Stimulated activated CD8-positive, alpha-beta memory T cell treated with anti-CD3 and anti-CD28 coated beads, Interleukin-4, amount 100 ng/mL, for 24 hours (primary cell): Measurements from ENCODE around the gene UBA1.

Experiments used
- DNase-seq: peaks from one replicate; pipeline ENCODE4 v3.0.0-alpha.2; 2020; ENCODE audit warnings: low read depth

Gene UBA1

GRCh38 chrX:47169726-47170515 is 23.7 kb upstream of the UBA1 start:
- DNase-seq, result no peak

DNA sequence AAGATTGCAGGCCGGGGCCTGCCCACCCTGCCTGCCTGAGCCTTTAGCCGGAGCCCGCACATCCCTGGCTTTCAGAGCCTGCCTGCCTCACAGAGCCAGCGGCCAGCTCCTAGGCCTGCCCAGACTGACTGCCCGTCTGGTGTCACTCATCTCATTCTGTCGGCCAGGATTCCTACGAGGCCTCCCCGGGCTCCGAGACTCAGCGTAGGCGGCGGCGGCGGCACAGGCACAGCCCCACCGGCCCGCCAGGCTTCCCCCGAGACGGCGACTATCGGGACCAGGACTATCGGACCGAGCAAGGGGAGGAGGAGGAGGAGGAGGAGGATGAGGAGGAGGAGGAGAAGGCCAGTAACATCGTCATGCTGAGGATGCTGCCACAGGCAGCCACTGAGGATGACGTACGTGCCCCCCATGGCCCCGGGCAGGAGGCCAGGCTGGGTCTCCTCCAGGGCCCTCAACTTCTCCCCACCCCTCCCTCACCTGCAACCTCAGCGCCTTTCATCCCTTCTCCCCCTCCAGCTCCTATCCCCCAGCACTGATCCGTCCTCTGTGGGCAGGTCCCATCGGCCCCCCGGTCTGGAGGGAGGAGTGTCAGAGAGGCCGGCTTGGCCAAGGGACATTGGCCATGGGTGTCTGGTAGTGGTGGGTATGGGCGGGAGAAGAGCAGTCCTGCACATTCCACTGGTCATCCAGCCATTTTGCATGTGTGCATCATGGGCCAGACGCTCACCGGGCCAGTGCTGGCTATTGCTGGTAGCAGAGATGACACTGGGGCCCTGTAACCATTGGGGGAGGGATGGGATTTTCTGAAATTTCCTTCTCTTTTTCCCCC is 22.6 kb upstream of the UBA1 start:
- no peak for DNase-seq

GRCh38 chrX:47171996-47172395 is 21.6 kb upstream of the UBA1 start:
- DNase-seq, result no peak

DNA sequence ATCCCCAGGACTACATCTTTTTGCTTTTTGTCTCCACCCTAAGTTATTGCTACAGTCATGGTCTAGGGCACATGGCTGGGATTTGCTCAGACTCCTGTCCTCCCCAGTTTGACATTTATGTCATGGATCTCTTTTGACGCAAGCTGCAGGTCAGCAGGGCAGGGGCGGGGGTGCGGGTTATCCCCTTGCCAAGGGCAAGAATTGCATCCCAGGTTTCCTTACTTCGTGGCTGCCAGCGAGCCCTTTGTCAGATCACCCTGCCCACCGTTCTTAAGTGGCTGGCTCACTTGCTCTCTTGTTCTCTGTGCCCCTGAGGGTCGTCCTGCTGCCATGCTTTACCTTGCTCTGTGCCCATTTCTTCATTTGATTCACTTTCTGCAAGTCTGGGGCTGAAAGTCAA is 21.1 kb upstream of the UBA1 start:
- DNase-seq, result no peak

- DNase-seq, result no peak
Measured at GRCh38 chrX:47172971-47173792, 20.4 kb upstream of the UBA1 start.

- DNase-seq, result no peak
Measured at GRCh38 chrX:47174376-47174775, 19.3 kb upstream of the UBA1 start.

DNA sequence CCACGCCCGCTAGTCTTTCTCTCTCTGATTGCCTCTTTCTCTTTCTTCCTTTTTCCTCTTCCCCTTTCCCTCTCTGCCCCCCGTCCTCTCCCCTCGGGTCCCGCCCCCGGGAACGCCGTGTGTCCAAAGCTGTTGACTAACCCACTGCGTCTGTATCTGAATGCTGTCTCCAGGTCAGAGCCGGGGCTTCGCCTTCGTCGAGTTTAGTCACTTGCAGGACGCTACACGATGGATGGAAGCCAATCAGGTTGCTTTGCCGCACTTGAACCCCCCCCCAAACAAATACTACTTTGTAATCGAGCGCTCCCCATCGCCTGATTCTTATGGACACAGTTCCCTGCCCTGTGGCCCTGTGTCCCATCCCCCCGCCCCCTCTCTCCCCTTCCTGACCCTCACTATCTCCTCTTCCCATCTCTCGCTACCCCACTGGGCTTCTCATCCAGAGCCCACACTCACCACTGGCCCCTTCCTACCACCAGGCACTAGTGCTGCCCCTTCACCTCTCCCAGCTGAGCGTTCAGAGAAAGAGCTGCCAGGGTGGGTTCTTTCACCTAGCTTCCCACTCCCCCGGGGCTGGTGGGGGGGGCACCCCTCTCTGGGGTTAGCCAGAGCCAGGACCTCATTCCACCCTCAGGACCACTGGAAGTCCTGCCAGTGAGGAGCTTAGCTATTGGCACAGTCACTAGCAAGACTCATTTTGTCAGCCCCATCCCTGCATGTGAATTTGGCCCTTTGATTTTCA is 18.6 kb upstream of the UBA1 start:
- DNase-seq, result no peak

DNA sequence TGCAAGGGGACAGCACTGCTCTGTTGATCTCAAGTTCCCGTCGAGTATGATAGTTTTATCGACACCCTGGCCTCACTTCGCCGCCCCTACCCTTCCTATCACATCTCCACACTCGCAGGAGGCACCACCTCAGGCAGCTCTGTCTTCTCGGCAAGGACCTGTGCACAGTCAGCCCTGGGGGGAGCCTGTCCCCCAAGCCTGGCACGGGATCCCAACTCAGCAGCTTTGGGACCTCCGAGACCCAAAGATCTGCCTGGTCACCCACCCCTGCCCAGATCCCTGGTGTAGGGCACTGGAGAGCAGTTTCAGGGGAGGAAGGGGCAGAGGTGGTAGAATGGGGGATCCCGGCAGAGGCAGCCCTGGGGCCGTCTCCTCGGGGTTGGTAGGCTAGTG is 18.0 kb upstream of the UBA1 start:
- DNase-seq, result no peak

DNA sequence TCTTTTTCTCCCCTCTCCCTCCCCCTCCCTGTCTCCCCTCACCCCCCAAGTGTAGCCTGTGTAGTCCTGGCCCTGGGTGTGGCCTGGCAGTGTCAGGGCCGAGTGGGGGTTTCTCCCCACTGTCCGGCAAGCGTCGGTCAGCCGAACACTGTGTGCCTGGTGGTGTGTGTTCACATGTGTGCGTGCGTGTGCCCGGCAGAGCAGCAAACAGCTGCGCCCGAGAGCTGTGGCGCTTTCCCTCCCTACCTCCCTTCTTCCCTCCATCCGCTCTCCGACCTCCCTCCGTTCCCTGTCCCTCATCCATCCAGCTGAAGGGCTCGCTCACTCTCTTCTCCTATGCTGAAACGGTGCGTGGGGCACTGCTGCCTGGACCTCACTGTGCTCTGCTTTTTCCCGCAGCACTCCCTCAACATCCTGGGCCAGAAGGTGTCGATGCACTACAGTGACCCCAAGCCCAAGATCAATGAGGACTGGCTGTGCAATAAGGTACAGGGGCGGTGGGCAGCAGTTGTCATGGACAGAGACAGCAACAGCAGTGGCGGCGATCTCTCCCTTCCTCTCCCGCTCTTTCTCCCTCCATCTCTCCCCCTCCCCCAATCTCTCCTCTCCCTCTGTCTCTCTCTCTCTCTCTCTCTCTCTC is 17.4 kb upstream of the UBA1 start:
- DNase-seq, result no peak

DNA sequence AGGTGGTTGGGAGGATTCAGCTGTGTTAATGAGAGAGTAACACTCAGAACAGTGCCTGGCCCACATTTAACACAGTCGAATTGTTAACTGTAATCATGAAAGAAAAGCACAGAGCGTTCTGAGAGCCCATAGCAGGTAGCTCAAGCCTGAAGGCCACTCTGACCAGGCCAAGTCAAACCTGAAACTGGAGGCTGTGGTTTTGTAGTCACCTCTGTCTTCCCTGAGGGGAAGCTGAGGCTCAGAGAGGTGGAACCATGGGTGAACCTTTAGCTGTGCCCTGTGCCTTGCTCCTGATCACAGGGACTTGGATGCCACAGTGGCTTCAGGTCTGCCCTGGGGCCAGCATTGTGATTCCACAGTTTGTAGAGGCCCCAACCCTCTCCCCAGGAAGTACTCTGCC is 16.6 kb upstream of the UBA1 start:
- no peak for DNase-seq

DNA sequence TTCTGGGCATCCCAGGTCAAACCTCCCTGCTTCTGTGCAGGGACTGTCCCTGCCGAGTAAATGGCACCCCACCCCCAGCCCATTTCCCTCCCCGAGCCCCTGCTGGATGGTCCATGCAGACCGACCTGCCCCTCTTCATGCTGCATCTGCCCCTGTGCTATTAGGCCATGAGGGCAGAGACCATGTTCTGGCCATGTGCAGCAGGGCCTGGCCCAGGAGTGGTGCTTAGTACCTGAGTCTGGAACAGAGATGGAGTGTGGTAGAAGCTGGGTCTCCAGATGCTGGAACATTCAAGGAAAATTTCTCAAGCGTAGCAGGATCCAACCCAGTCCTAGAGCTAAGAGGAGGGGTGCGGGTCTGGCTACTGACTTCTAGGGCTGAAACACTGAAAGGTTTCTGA is 15.3 kb upstream of the UBA1 start:
- no peak for DNase-seq

DNA sequence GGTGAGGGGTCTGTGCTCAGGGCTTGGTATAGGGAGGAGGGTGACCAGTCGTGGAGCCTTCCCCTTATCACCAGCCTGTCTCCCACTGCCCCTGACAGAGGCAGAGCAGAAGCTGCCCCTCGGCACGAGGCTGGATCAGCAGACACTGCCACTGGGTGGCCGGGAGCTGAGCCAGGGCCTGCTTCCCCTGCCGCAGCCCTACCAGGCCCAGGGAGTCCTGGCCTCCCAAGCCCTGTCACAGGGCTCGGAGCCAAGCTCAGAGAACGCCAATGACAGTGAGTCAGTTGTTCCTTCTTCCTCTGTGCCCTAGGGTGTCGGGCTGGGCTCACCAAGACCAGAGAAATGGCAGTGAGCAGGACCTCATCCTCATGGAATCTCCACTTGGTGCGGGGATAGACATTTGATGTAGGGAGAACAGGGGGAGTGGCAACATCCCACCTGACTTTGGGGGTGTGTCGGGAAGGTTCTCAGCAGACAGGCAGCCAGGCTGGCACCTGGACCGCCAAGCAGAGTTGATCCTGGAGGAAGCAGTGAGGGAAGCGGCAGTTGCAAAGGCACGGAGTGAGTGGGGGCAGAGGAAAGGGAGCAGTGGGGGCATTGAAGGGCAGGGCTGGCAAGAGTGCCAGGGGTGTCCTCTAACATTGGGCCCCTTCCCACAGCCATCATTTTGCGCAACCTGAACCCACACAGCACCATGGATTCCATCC is 14.3 kb upstream of the UBA1 start:
- DNase-seq, result no peak

- no peak for DNase-seq
Measured at GRCh38 chrX:47179928-47180255, 13.7 kb upstream of the UBA1 start.

- DNase-seq, result no peak
Measured at GRCh38 chrX:47180346-47180745, 13.3 kb upstream of the UBA1 start.

- no peak for DNase-seq
Measured at GRCh38 chrX:47181301-47181700, 12.3 kb upstream of the UBA1 start.

GRCh38 chrX:47182106-47182700 is 11.4 kb upstream of the UBA1 start:
- no peak for DNase-seq

DNA sequence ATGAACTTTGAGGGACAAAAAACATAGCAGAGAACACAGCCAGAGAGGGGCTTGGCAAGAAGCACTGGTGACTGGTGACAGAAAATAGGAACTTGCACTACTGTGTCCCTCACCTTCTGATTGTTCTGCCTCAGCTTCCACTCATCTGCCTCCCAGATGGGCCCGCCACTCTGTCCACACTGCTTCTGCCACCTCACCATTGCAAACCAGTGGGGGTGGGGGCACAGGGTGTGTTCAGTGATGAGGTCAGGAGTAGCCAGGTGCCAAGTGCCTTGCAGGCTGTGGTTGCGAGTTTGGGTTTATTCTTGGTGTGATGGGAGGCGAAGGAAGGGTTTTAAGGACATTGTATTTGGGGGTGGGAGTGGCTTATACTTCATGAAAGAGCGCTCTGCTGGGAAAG is 9.1 kb upstream of the UBA1 start:
- no peak for DNase-seq

GRCh38 chrX:47185241-47185640 is 8.4 kb upstream of the UBA1 start:
- DNase-seq, result no peak

DNA sequence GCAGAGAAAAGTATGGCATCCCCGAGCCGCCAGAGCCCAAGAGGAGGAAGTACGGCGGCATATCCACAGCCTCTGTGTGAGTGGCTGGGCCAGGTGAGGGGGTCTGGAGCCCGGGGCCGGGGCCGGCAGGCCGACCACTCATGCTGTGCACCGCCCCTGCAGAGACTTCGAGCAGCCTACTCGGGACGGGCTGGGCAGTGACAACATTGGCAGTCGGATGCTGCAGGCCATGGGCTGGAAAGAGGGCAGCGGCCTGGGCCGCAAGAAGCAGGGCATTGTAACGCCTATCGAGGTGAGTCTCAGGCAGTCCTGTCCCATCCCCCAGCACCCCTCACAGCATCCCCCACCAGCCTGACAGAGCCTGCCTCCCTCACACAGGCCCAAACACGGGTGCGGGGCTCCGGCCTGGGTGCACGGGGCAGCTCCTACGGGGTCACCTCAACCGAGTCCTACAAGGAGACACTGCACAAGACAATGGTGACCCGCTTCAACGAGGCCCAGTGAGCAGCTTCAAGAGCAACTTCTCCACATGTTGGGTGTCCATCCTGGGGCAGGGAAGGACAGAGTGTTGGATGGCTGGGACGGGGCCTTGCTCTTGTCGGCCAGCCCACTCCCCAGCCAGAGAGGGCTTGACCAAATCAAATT is 7.4 kb upstream of the UBA1 start:
- DNase-seq, result no peak

GRCh38 chrX:47187106-47187677 is 6.4 kb upstream of the UBA1 start:
- DNase-seq, result no peak
